ENCODE results near the gene NAGK. TPM values are rescaled to one million over a fixed set of nuclear protein-coding genes. Genes with fewer than 3 reads are reported as not detected.
"Not testable (repeated sequence)": the region's sequence is repeated elsewhere in the genome, so short reads cannot be mapped to it uniquely, and the experiment has no call there.

The NAGK gene
- total RNA-seq, 1 donor from 2014 or later = 115 TPM

- Mint-ChIP-seq H3K4me1 (ENCODE audit: low read depth) (peaks cover 8% of the 10 kb centered on the region), H3K27me3 (peaks cover 32% of the 10 kb centered on the region), H3K9me3 (ENCODE audit: low read depth) (no peaks in the 10 kb centered on the region), H3K27ac (no peak overlapping the region), H3K4me3 (ENCODE audit: low read depth) (no peak overlapping the region), H3K36me3 (ENCODE audit: insufficient read depth) (no peaks in the 10 kb centered on the region)
- DNase-seq (ENCODE audit: low spot score, unreplicated experiment) = no peak
- no peak for TF ChIP-seq CTCF (IDR thresholded peaks at IDR 0.05; ENCODE audit: unreplicated experiment)
Observed at GRCh38 chr2:71045151-71045550, 23.3 kb upstream of the NAGK start.

- no peaks in the 10 kb centered on the region for H3K9me3 Mint-ChIP-seq (ENCODE audit: low read depth)
- no peak for DNase-seq (ENCODE audit: low spot score, unreplicated experiment)
- no peak for TF ChIP-seq CTCF (IDR thresholded peaks at IDR 0.05; ENCODE audit: unreplicated experiment)
- peaks cover 23% of the 10 kb centered on the region for H3K27me3 Mint-ChIP-seq
- H3K4me1 Mint-ChIP-seq (ENCODE audit: low read depth) = peaks cover 8% of the 10 kb centered on the region
- H3K27ac Mint-ChIP-seq = no peak overlapping the region
- no peaks in the 10 kb centered on the region for H3K36me3 Mint-ChIP-seq (ENCODE audit: insufficient read depth)
- no peak overlapping the region for H3K4me3 Mint-ChIP-seq (ENCODE audit: low read depth)
Observed at GRCh38 chr2:71045865-71046548, 22.4 kb upstream of the NAGK start.

GRCh38 chr2:71048096-71048495 lies 20.4 kb upstream of the NAGK start:
- Mint-ChIP-seq H3K4me1 (ENCODE audit: low read depth) (peaks cover 8% of the 10 kb centered on the region), H3K4me3 (ENCODE audit: low read depth) (no peak overlapping the region), H3K36me3 (ENCODE audit: insufficient read depth) (no peaks in the 10 kb centered on the region), H3K27ac (no peak overlapping the region), H3K9me3 (ENCODE audit: low read depth) (no peaks in the 10 kb centered on the region), H3K27me3 (peaks cover 14% of the 10 kb centered on the region)
- DNase-seq (ENCODE audit: low spot score, unreplicated experiment) = no peak
- TF ChIP-seq CTCF (IDR thresholded peaks at IDR 0.05; ENCODE audit: unreplicated experiment) = no peak

GRCh38 chr2:71049704-71050360 lies 18.6 kb upstream of the NAGK start:
- H3K4me1 Mint-ChIP-seq (ENCODE audit: low read depth); DNase-seq (ENCODE audit: low spot score, unreplicated experiment); H3K27me3 Mint-ChIP-seq; H3K36me3 Mint-ChIP-seq (ENCODE audit: insufficient read depth); H3K27ac Mint-ChIP-seq; H3K4me3 Mint-ChIP-seq (ENCODE audit: low read depth); H3K9me3 Mint-ChIP-seq (ENCODE audit: low read depth): not testable (repeated sequence)

GRCh38 chr2:71055206-71055740 lies 13.2 kb upstream of the NAGK start:
- not testable (repeated sequence) for H3K4me3 Mint-ChIP-seq (ENCODE audit: low read depth); H3K9me3 Mint-ChIP-seq (ENCODE audit: low read depth); H3K4me1 Mint-ChIP-seq (ENCODE audit: low read depth); H3K36me3 Mint-ChIP-seq (ENCODE audit: insufficient read depth); DNase-seq (ENCODE audit: low spot score, unreplicated experiment); H3K27ac Mint-ChIP-seq
- peaks cover 14% of the 10 kb centered on the region for H3K27me3 Mint-ChIP-seq

GRCh38 chr2:71060211-71060610 lies 8.2 kb upstream of the NAGK start:
- no peak for TF ChIP-seq CTCF (IDR thresholded peaks at IDR 0.05; ENCODE audit: unreplicated experiment)
- Mint-ChIP-seq H3K9me3 (ENCODE audit: low read depth) (no peaks in the 10 kb centered on the region), H3K36me3 (ENCODE audit: insufficient read depth) (no peaks in the 10 kb centered on the region), H3K4me3 (ENCODE audit: low read depth) (no peak overlapping the region), H3K4me1 (ENCODE audit: low read depth) (no peaks in the 10 kb centered on the region), H3K27me3 (peaks cover 20% of the 10 kb centered on the region), H3K27ac (no peak overlapping the region)
- DNase-seq (ENCODE audit: low spot score, unreplicated experiment) = no peak

Measured in progenitor cell of endocrine pancreas (in vitro differentiated cells).